ENCODE data around the gene SPATA31E1. TPM values are rescaled to one million over a fixed set of nuclear protein-coding genes. Genes with fewer than 3 reads are reported as not detected.

Gene SPATA31E1
- polyA plus RNA-seq, 1 of the 3 experiments (the other 2 are of a cell fraction) = not detected

- Histone ChIP-seq H3K79me2 (ENCODE audit: insufficient read depth) (no peaks in the 10 kb centered on the region), H2AFZ (ENCODE audit: low read depth) (no peak overlapping the region), H3K27ac (ENCODE audit: low read depth in 2 of 2, low read length in 1 of 2) (no peak overlapping the region), H3K9me3 (no peaks in the 10 kb centered on the region), H3K4me2 (no peak overlapping the region), H3K36me3 (replicated peaks in 1 of 2; ENCODE audit: control insufficient read depth in 1 of 2, insufficient read depth in 2 of 2, low read length in 1 of 2) (no peaks in the 10 kb centered on the region), H3F3A (replicated peaks; ENCODE audit: insufficient read depth) (no peaks in the 10 kb centered on the region), H3K9me2 (no peaks in the 10 kb centered on the region), H3K27me3 (ENCODE audit: insufficient read depth) (no peaks in the 10 kb centered on the region), H3K4me3 (ENCODE audit: low read depth in 2 of 2, low read length in 1 of 2) (no peak overlapping the region), H3K9ac (no peak overlapping the region), H3K4me1 (ENCODE audit: control insufficient read depth in 1 of 2, insufficient read depth in 2 of 2, low read depth in 1 of 2, low read length in 1 of 2) (peaks cover 0 to 18% of the 10 kb centered on the region in 2 experiments; a peak in 1 of 4 replicates), H4K20me1 (ENCODE audit: insufficient read depth) (no peaks in the 10 kb centered on the region)
- DNase-seq = no peak
- TF ChIP-seq FOSL2 (IDR thresholded peaks at IDR 0.05; ENCODE audit: borderline replicate concordance, low read depth) (no peak), TEAD4 (IDR thresholded peaks at IDR 0.05; ENCODE audit: borderline replicate concordance, insufficient read depth) (no peak), NRF1 (IDR thresholded peaks at IDR 0.05; ENCODE audit: low read depth, low read length) (no peak), NFIC (IDR thresholded peaks at IDR 0.05; ENCODE audit: borderline replicate concordance) (no peak), IRF3 (IDR thresholded peaks at IDR 0.05; ENCODE audit: low read depth, low read length) (no peak)
- POLR2A ChIA-PET = no interaction called here
- CTCF ChIA-PET = interaction anchor here (1.1 kb wide), 1 partner anchor 9 kb away, joined by 3 read pairs; no protein-coding TSS in a partner anchor
These were observed 7.6 kb upstream of the SPATA31E1 start for GRCh38 chr9:87875060-87875459.

- no peaks in the 10 kb centered on the region for H3K27me3 ChIP-seq (ENCODE audit: insufficient read depth)
- WGBS (ENCODE audit: low lambda C conversion rate) = 61% methylated on average over 5 of the region's 5 CpGs
- ChIA-PET POLR2A (no interaction called here), CTCF (no interaction called here)
- H4K20me1 ChIP-seq (ENCODE audit: insufficient read depth) = no peaks in the 10 kb centered on the region
- no peak overlapping the region for H3K4me3 ChIP-seq (ENCODE audit: low read depth in 2 of 2, low read length in 1 of 2)
- H3K36me3 ChIP-seq (replicated peaks in 1 of 2; ENCODE audit: control insufficient read depth in 1 of 2, insufficient read depth in 2 of 2, low read length in 1 of 2) = no peaks in the 10 kb centered on the region
- no peak overlapping the region for H3K27ac ChIP-seq (ENCODE audit: low read depth in 2 of 2, low read length in 1 of 2)
- H3K9ac ChIP-seq = no peak overlapping the region
- H2AFZ ChIP-seq (ENCODE audit: low read depth) = no peak overlapping the region
- H3K4me1 ChIP-seq (ENCODE audit: control insufficient read depth in 1 of 2, insufficient read depth in 2 of 2, low read depth in 1 of 2, low read length in 1 of 2) = peaks cover 0 to 18% of the 10 kb centered on the region in 2 experiments; a peak in 1 of 4 replicates
- H3K4me2 ChIP-seq = no peak overlapping the region
- H3F3A ChIP-seq (replicated peaks; ENCODE audit: insufficient read depth) = no peaks in the 10 kb centered on the region
- no peaks in the 10 kb centered on the region for H3K9me2 ChIP-seq
- no peak for DNase-seq
- no peaks in the 10 kb centered on the region for H3K9me3 ChIP-seq
- H3K79me2 ChIP-seq (ENCODE audit: insufficient read depth) = no peaks in the 10 kb centered on the region
- no peak for TF ChIP-seq JUND (IDR thresholded peaks at IDR 0.05)
- no peak for TF ChIP-seq ZBTB33 (IDR thresholded peaks at IDR 0.05; ENCODE audit: borderline replicate concordance, low read depth)
- no peak for TF ChIP-seq NFIC (IDR thresholded peaks at IDR 0.05; ENCODE audit: borderline replicate concordance)
- TF ChIP-seq TAF1 (IDR thresholded peaks at IDR 0.05; ENCODE audit: borderline replicate concordance, low read depth, low read length) = no peak
- TF ChIP-seq TEAD4 (IDR thresholded peaks at IDR 0.05; ENCODE audit: borderline replicate concordance, insufficient read depth) = no peak
- no peak for TF ChIP-seq IRF3 (IDR thresholded peaks at IDR 0.05; ENCODE audit: low read depth, low read length)
- no peak for TF ChIP-seq NRF1 (IDR thresholded peaks at IDR 0.05; ENCODE audit: low read depth, low read length)
- TF ChIP-seq SMC3 (IDR thresholded peaks at IDR 0.05; ENCODE audit: low read depth, low read length) = no peak
- TF ChIP-seq RXRA (IDR thresholded peaks at IDR 0.05; ENCODE audit: borderline replicate concordance, low read depth) = no peak
- TF ChIP-seq RAD21 (IDR thresholded peaks at IDR 0.05; ENCODE audit: low read length) = no peak
- TF ChIP-seq MAX (IDR thresholded peaks at IDR 0.05; ENCODE audit: low read depth) = no peak
- TF ChIP-seq USF2 (IDR thresholded peaks at IDR 0.05; ENCODE audit: borderline replicate concordance, low read depth, low read length) = no peak
- no peak for TF ChIP-seq REST (IDR thresholded peaks at IDR 0.05; ENCODE audit: low read depth, low read length)
- TF ChIP-seq YY1 (IDR thresholded peaks at IDR 0.05; ENCODE audit: low read depth) = no peak
- TF ChIP-seq MEF2A (IDR thresholded peaks at IDR 0.05; ENCODE audit: borderline replicate concordance, low read depth) = no peak
- no peak for TF ChIP-seq RFX5 (IDR thresholded peaks at IDR 0.05; ENCODE audit: low read length)
These were observed 6.7 kb upstream of the SPATA31E1 start for GRCh38 chr9:87875831-87876545.
